Measurements from ENCODE around the gene C1orf226.

GRCh38 chr1:162369571-162369970 lies 12.0 kb upstream of the C1orf226 start:
- TF ChIP-seq POLR2A (IDR thresholded peaks at IDR 0.05; ENCODE audit: extremely low read depth, insufficient read length), result no peak
- no peak for TF ChIP-seq CTCF (IDR thresholded peaks at IDR 0.05; ENCODE audit: low read depth, low read length)
